NCI-H2171 treated with DMSO at 0.1 percent for 48 hours (cell line): ENCODE data around the gene OXTR.

ENCODE experiments used
- DNase-seq: peaks from one replicate; lab custom pipeline; 2025; lab: John Stamatoyannopoulos, UW

OXTR gene

GRCh38 chr3:8769088-8769822, at the start of gene OXTR:
OXTR (minus strand) TSS chr3:8769613; CDS start chr3:8768187, 1,426 bp downstream.
- peak; percentile 46 for DNase-seq

GRCh38 chr3:8817486-8817885, 48.1 kb upstream of the OXTR start:
- DNase-seq = no peak

GRCh38 chr3:8816106-8816505, 46.7 kb upstream of the OXTR start:
- DNase-seq = no peak

- DNase-seq = no peak
Observed at GRCh38 chr3:8813411-8813810, 44.0 kb upstream of the OXTR start.

GRCh38 chr3:8810561-8810960, 41.1 kb upstream of the OXTR start:
- no peak for DNase-seq

- DNase-seq = no peak
Observed at GRCh38 chr3:8805774-8806173, 36.4 kb upstream of the OXTR start.

GRCh38 chr3:8802256-8802655, 32.8 kb upstream of the OXTR start:
- DNase-seq = no peak

GRCh38 chr3:8800016-8800415, 30.6 kb upstream of the OXTR start:
- DNase-seq = no peak

- DNase-seq = no peak
Observed at GRCh38 chr3:8794247-8794646, 24.8 kb upstream of the OXTR start.

- DNase-seq = no peak
Observed at GRCh38 chr3:8793242-8793641, 23.8 kb upstream of the OXTR start.

GRCh38 chr3:8790529-8790928, 21.1 kb upstream of the OXTR start:
- DNase-seq = no peak

- DNase-seq = no peak
Observed at GRCh38 chr3:8784676-8785435, 15.4 kb upstream of the OXTR start.

GRCh38 chr3:8780279-8780678, 10.9 kb upstream of the OXTR start:
- DNase-seq = no peak

GRCh38 chr3:8778475-8778874, 9.1 kb upstream of the OXTR start:
- no peak for DNase-seq

GRCh38 chr3:8777978-8778267, 8.5 kb upstream of the OXTR start:
- DNase-seq = no peak

- DNase-seq = no peak
Observed at GRCh38 chr3:8777201-8777977, 8.0 kb upstream of the OXTR start.

- no peak for DNase-seq
Observed at GRCh38 chr3:8776406-8776805, 7.0 kb upstream of the OXTR start.

- no peak for DNase-seq
Observed at GRCh38 chr3:8775602-8776001, 6.2 kb upstream of the OXTR start.

GRCh38 chr3:8775181-8775580, 5.8 kb upstream of the OXTR start:
- DNase-seq = no peak

GRCh38 chr3:8773941-8774542, 4.6 kb upstream of the OXTR start:
- no peak for DNase-seq

- DNase-seq = peak; percentile 3
Observed at GRCh38 chr3:8768364-8769087, 887 bp downstream of the OXTR start.
